Liver (tissue), 3 donors: ENCODE data around the gene HIPK2.

ENCODE experiments used
- EGR1 ChIP-seq, 2 donors: IDR thresholded peaks; 2 replicates each; pipeline ENCODE4 v1.6.1; 2016 to 2018; ENCODE audit warnings: antibody characterized with exemption in 2 of 2, low read depth in 2 of 2
- GABPA ChIP-seq, 2 donors: IDR thresholded peaks in 1 of 2; conservative IDR thresholded peaks in 1 of 2; 2 replicates each; pipeline ENCODE4 v1.6.1; 2016; ENCODE audit warnings: antibody characterized with exemption in 2 of 2, mild to moderate bottlenecking in 1 of 2, moderate library complexity in 1 of 2
- HNF4A ChIP-seq, 2 donors: conservative IDR thresholded peaks; 2 replicates each; pipeline ENCODE4 v1.6.1; 2016; ENCODE audit warnings: antibody characterized with exemption in 2 of 2, mild to moderate bottlenecking in 2 of 2
- HNF4G ChIP-seq: IDR thresholded peaks from 2 replicates; pipeline ENCODE4 v1.6.1; 2016; ENCODE audit warnings: antibody characterized with exemption
- JUND ChIP-seq, 2 donors: IDR thresholded peaks; 2 replicates each; pipeline ENCODE4 v1.6.1; 2016; ENCODE audit warnings: antibody characterized with exemption in 2 of 2
- NR2F2 ChIP-seq: IDR thresholded peaks from 2 replicates; pipeline ENCODE4 v1.6.1; 2016; ENCODE audit warnings: antibody characterized with exemption
- RAD21 ChIP-seq, 2 donors: IDR thresholded peaks; 2 replicates each; pipeline ENCODE4 v1.6.1; 2016; ENCODE audit warnings: antibody characterized with exemption in 2 of 2, mild to moderate bottlenecking in 2 of 2
- SP1 ChIP-seq: IDR thresholded peaks from 2 replicates; pipeline ENCODE4 v1.6.1; 2018; ENCODE audit warnings: antibody characterized with exemption, mild to moderate bottlenecking
- TAF1 ChIP-seq: conservative IDR thresholded peaks from 2 replicates; pipeline ENCODE4 v1.6.1; 2016; ENCODE audit warnings: antibody characterized with exemption, mild to moderate bottlenecking
- YY1 ChIP-seq: IDR thresholded peaks from 2 replicates; pipeline ENCODE4 v1.6.1; 2016; ENCODE audit warnings: antibody characterized with exemption, mild to moderate bottlenecking
- TF ChIP-seq, protein P1 (sequence below): fragments of 150-350 bp; IDR thresholded peaks from 2 replicates; pipeline ENCODE4 v1.5.1; 2017; ENCODE audit warnings: improper control_type of control experiment, low read depth, low read length; ENCODE audit not compliant: missing input control
- TF ChIP-seq, protein P2 (sequence below): IDR thresholded peaks from 2 replicates; pipeline ENCODE4 v1.6.1; 2016; ENCODE audit warnings: antibody characterized with exemption
- TF ChIP-seq, protein P3 (sequence below): IDR thresholded peaks from 2 replicates; pipeline ENCODE4 v1.6.1; 2016; ENCODE audit warnings: antibody characterized with exemption
- TF ChIP-seq, protein P4 (sequence below): IDR thresholded peaks from 2 replicates; pipeline ENCODE4 v1.6.1; 2016; ENCODE audit warnings: antibody characterized with exemption
- donor health status: healthy.
- donor health status: healthy.

DNA sequence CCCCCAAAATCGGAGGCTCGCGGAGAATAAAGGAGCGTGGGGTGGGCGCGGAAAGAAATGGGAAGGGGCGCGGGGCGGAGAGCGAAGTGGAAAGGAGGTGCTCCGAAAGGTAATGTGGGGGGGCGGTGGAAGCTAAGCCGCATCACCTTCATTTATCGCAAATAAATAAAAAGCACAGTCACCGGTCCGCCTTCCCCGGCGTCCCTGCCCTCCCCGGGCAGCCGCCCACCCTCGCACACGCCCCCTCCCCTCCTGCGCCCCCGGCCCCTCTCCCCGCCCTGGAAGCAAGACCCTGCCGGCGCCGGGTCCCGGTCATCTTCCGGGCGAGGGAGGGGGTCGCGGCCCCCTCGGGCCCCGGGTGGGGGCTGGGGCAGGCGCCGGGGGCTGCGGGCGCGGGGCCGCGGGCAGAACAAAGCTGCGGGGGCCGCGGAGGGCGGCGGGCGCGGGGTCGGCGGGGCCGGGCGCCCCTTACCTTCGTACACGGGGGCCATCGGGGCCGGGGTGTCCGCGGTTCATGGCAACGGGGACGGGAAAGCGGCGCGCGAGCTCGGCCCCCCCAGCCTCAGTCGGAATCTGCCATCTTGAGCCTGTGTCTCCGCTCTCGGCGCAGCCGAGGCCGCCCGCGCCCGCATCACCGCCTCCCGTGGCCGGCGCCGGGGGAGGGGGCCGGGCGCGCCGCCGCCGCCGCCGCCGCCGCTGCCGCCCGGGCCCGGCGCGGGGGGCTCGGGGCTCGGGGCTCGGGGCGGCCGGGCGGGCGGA lies 486 bp downstream of the HIPK2 start:
- TF ChIP-seq, protein P1, sequence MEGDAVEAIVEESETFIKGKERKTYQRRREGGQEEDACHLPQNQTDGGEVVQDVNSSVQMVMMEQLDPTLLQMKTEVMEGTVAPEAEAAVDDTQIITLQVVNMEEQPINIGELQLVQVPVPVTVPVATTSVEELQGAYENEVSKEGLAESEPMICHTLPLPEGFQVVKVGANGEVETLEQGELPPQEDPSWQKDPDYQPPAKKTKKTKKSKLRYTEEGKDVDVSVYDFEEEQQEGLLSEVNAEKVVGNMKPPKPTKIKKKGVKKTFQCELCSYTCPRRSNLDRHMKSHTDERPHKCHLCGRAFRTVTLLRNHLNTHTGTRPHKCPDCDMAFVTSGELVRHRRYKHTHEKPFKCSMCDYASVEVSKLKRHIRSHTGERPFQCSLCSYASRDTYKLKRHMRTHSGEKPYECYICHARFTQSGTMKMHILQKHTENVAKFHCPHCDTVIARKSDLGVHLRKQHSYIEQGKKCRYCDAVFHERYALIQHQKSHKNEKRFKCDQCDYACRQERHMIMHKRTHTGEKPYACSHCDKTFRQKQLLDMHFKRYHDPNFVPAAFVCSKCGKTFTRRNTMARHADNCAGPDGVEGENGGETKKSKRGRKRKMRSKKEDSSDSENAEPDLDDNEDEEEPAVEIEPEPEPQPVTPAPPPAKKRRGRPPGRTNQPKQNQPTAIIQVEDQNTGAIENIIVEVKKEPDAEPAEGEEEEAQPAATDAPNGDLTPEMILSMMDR, result no peak
- TF ChIP-seq TAF1 (no peak), GABPA (IDR thresholded peaks at IDR 0.05 in 1 of 2, conservative IDR thresholded peaks at IDR 0.05 in 1 of 2) (no peak), SP1 (no peak), YY1 (no peak), HNF4A (conservative IDR thresholded peaks at IDR 0.05) (no peak), JUND (IDR thresholded peaks at IDR 0.05) (no peak), NR2F2 (no peak), RAD21 (IDR thresholded peaks at IDR 0.05) (no peak), EGR1 (IDR thresholded peaks at IDR 0.05; ENCODE audit: low read depth in 2 of 2) (no peak), HNF4G (no peak)
- TF ChIP-seq, protein P2, sequence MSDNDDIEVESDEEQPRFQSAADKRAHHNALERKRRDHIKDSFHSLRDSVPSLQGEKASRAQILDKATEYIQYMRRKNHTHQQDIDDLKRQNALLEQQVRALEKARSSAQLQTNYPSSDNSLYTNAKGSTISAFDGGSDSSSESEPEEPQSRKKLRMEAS, result no peak
- TF ChIP-seq, protein P3, sequence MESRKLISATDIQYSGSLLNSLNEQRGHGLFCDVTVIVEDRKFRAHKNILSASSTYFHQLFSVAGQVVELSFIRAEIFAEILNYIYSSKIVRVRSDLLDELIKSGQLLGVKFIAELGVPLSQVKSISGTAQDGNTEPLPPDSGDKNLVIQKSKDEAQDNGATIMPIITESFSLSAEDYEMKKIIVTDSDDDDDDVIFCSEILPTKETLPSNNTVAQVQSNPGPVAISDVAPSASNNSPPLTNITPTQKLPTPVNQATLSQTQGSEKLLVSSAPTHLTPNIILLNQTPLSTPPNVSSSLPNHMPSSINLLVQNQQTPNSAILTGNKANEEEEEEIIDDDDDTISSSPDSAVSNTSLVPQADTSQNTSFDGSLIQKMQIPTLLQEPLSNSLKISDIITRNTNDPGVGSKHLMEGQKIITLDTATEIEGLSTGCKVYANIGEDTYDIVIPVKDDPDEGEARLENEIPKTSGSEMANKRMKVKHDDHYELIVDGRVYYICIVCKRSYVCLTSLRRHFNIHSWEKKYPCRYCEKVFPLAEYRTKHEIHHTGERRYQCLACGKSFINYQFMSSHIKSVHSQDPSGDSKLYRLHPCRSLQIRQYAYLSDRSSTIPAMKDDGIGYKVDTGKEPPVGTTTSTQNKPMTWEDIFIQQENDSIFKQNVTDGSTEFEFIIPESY, result no peak
- TF ChIP-seq, protein P4, sequence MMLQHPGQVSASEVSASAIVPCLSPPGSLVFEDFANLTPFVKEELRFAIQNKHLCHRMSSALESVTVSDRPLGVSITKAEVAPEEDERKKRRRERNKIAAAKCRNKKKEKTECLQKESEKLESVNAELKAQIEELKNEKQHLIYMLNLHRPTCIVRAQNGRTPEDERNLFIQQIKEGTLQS, result no peak
